ENCODE results near the gene CUL4A.
A peak's percentile ranks its signal among the peaks of the same experiment; 100 is the strongest.
"Not testable (repeated sequence)": the region's sequence is repeated elsewhere in the genome, so short reads cannot be mapped to it uniquely, and the experiment has no call there.

CUL4A gene

GRCh38 chr13:113245849-113246796 is 36.7 kb downstream of the CUL4A start:
- DNase-seq = no peak

GRCh38 chr13:113252516-113253095 is 43.2 kb downstream of the CUL4A start:
- no peak for DNase-seq

GRCh38 chr13:113257908-113258307 is 48.5 kb downstream of the CUL4A start:
- DNase-seq = not testable (repeated sequence)

- no peak for DNase-seq
These were observed 49.1 kb downstream of the CUL4A start for GRCh38 chr13:113258321-113259054.

GRCh38 chr13:113260996-113261395 is 51.6 kb downstream of the CUL4A start:
- DNase-seq = no peak

GRCh38 chr13:113263016-113263415 is 53.6 kb downstream of the CUL4A start:
- not testable (repeated sequence) for DNase-seq

GRCh38 chr13:113267642-113268405 is 58.4 kb downstream of the CUL4A start:
- no peak for DNase-seq

- no peak for DNase-seq
These were observed 62.6 kb downstream of the CUL4A start for GRCh38 chr13:113272031-113272430.

- DNase-seq = no peak
These were observed 63.3 kb downstream of the CUL4A start for GRCh38 chr13:113272701-113273181.

- no peak for DNase-seq
These were observed 63.9 kb downstream of the CUL4A start for GRCh38 chr13:113273321-113273720.

GRCh38 chr13:113273851-113274590 is 64.6 kb downstream of the CUL4A start:
- no peak for DNase-seq

- DNase-seq = no peak
These were observed 65.3 kb downstream of the CUL4A start for GRCh38 chr13:113274721-113275120.

GRCh38 chr13:113275387-113275786 is 66.0 kb downstream of the CUL4A start:
- DNase-seq = peak; percentile 70

GRCh38 chr13:113280126-113280525 is 70.7 kb downstream of the CUL4A start:
- no peak for DNase-seq

GRCh38 chr13:113283904-113284303 is 74.5 kb downstream of the CUL4A start:
- no peak for DNase-seq

GRCh38 chr13:113288880-113289279 is 79.5 kb downstream of the CUL4A start:
- no peak for DNase-seq

GRCh38 chr13:113291129-113291528 is 81.7 kb downstream of the CUL4A start:
- no peak for DNase-seq

GRCh38 chr13:113292021-113292862 is 82.8 kb downstream of the CUL4A start:
- peak; percentile 41 for DNase-seq

- DNase-seq = no peak
These were observed 84.3 kb downstream of the CUL4A start for GRCh38 chr13:113293686-113294085.

GRCh38 chr13:113295776-113296175 is 86.4 kb downstream of the CUL4A start:
- no peak for DNase-seq

GRCh38 chr13:113296823-113297369 is 87.5 kb downstream of the CUL4A start, which contains the start of gene LAMP1:
TSS of gene LAMP1 (plus strand) at chr13:113297239. CDS start at chr13:113297435, 196 bp downstream.
- DNase-seq = peak; percentile 94
